OCI-M1 (cell line): ENCODE results near the gene C1orf185.
A peak's percentile ranks its signal among the peaks of the same experiment; 100 is the strongest.
"Not testable (repeated sequence)": the region's sequence is repeated elsewhere in the genome, so short reads cannot be mapped to it uniquely, and the experiment has no call there.

Experiments
- DNase-seq: peaks from one replicate; lab custom pipeline; 2025; lab: John Stamatoyannopoulos, UW

Gene C1orf185

DNA sequence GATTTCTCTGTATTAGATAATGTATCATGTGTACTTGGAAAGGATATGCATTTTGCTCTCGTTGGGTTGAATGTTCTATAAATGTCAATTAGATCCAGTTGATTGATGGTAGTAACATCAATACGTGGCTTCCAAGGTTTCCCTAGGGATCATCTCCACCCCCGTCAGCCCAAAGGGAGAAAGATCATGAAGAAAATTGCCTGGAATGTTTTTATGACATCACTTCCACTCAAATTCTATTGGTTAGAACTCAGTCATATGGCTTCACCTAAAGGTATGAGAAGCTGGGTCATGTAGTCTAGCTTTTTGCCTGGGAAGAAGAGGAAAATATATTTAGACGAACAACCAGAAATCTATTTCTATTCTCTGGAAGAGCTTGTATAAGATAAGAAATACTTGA lies at the start of gene C1orf185:
TSS of gene C1orf185 (plus strand) at position 253 of the 400 bp plus-strand sequence. CDS start at position 259, 6 bp downstream.
- no peak for DNase-seq

GRCh38 chr1:51058858-51059257 lies 43.2 kb upstream of the C1orf185 start:
- DNase-seq, result no peak

GRCh38 chr1:51061231-51061918 lies 40.7 kb upstream of the C1orf185 start:
- no peak for DNase-seq

GRCh38 chr1:51063121-51063520 lies 38.9 kb upstream of the C1orf185 start:
- DNase-seq, result no peak

- no peak for DNase-seq
These were observed 32.0 kb upstream of the C1orf185 start for GRCh38 chr1:51070011-51070410.

GRCh38 chr1:51070640-51071039 lies 31.4 kb upstream of the C1orf185 start:
- DNase-seq, result no peak

DNA sequence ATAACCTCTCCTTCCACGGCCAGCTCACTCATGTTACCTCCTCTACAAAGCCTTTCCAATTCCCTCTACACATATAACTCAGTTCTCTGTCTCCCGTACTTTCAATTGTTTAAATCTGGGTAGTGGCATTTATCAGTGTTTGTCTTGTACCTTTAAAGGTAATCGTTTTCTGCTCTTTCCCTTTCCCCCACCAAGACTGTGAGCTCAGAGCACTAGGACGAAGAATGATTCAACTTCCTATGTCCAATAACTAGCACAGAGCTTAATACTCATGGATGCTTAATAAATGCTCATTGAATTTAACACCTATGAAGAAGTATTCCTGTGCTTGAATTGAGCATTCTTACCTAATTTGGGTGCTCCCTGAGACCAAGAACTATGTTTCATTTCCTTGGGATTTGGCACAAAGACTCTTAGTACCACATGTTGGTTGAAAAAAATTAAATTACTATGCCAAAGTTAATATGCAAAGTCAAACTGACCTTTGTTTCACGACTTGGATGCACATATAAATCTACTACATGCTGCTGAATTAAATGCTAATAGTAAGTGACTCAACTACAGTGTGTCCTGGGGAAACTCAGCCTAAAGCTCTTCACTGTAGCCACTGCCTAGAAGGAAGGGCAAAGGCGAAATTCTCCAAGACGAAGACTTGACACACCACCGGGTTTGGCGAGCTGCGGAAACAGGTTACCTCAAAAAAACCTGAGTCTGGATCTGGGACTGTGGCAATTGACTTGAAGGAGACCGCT lies 30.6 kb upstream of the C1orf185 start:
- DNase-seq, result no peak

DNA sequence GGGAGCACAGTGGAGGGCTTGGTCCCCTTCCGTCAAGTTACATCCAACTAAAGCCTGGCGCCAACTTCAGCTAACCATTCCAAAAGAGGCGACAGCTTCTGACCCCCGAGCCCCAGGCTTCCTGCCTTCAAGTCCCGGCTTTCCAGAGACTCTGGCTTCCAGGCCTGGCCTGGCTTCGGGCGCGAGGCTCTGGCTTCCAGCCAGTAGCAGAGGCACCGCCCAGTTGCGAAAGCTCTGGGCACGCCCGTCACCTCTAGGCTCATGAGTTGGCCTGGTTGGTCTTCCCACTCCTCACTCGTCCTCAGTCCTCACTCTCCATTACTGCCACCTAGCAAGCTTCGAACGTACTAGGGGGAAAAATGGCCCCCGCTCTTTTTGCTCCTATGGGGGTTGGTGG lies 30.0 kb upstream of the C1orf185 start:
- no peak for DNase-seq

- DNase-seq, result no peak
These were observed 29.4 kb upstream of the C1orf185 start for GRCh38 chr1:51072651-51073050.

DNA sequence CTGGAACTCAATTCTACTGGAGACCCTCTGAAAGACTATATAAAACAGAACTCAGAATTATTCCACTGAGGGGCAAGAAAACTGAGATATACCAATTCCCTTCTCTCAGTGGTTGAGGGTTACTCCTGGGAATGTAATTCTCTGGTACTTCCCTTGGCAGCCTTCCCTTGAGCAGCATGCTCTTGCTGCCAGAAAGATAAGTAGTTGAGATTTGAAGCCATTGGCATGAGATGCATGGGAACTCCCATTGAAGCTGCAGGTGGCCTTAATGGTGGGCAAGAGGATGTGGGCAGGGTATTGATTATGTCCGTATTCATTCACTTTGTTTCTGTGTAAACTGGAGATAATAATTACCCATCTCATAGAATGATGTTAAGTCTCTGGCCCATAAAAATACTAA lies 28.6 kb upstream of the C1orf185 start:
- no peak for DNase-seq

- DNase-seq, result no peak
These were observed 15.3 kb upstream of the C1orf185 start for GRCh38 chr1:51086496-51087271.

GRCh38 chr1:51088474-51088873 lies 13.6 kb upstream of the C1orf185 start:
- DNase-seq, result peak; percentile 27

GRCh38 chr1:51093581-51093980 lies 8.4 kb upstream of the C1orf185 start:
- DNase-seq, result no peak

DNA sequence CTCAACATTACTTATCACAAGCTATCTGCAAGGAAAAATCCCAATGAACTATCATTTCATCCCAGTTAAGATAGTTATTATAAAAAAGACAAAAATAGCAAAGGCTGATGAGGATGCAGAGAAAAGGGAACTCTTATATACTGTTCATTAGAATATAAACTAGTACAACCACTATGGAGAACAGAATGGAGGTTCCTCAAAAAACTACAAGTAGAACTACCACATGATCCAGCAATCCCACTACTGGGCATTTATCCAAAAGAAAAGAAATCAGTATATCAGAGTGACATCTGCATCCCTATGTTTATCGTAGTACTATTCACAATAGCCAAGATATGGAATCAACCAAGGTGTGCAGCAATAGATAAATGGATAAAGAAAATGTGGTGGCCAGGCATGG lies 4.9 kb upstream of the C1orf185 start:
- DNase-seq, result no peak

DNA sequence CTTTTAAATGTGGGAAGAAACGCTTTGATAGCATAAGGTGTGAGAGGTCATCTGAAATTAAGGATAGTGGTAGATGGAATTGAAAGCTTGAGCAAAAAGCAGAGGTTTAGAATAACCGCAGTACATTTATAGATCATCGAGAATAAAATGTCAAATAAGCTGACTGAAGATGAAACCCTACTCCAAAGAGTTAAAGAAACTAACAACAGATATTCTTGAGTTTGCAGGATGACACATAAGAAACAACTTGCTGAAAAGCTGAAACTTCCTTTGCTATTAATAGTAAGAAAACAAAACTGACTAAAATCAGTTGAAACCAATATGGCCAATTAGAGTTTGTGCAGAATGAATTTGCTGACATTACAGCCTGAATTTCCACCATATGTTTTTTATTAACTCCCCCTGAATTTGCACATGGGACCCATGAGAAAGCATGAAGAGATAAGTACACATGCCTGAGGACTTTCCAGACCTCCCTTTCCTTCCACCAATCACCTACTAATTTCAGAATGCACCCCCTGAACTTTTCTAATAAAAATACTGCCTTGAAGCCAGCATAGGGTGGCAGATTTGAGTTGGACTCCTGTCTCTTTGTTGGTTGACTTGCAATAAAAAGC lies 1.7 kb upstream of the C1orf185 start:
- DNase-seq, result no peak

DNA sequence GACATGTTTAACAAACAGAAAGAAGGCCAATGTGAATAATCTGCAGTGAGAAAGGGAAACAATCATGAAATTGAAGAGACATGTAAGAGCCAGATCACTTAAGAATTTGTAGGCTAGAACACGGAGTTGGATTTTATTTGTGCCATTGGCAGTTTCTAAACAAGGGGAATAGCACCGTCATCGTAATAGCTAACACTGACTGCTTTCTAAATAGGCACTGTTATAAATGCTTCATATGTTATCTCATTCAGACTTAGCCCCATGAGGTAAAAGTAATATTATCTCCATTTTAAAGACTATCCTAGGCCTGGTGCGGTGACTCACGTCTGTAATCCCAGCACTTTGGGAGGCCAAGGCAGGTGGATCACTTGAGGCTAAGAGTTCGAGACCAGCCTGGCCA lies 12.1 kb downstream of the C1orf185 start:
- no peak for DNase-seq

GRCh38 chr1:51115714-51116404 lies 13.8 kb downstream of the C1orf185 start:
- peak; percentile 17 for DNase-seq

- DNase-seq, result no peak
These were observed 17.3 kb downstream of the C1orf185 start for GRCh38 chr1:51119331-51119730.

DNA sequence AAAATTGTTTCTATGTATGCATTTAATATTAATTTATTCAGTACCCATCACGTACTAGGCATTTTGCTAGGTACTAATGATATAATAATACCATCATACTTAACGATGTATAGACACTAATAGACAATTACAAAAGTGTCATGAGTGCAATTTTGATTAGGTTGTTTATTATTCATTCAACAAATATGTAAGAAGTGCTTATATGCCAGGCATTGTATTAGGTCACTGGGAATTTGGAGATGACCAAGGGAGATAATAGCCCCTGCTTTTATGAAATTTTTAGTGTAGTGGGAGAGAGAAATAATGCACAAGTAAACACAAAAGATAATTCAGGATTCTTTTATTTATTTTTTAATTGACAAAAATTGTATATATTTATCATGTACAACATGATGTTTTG lies 18.6 kb downstream of the C1orf185 start:
- no peak for DNase-seq

GRCh38 chr1:51127152-51127551 lies 25.1 kb downstream of the C1orf185 start:
- not testable (repeated sequence) for DNase-seq

DNA sequence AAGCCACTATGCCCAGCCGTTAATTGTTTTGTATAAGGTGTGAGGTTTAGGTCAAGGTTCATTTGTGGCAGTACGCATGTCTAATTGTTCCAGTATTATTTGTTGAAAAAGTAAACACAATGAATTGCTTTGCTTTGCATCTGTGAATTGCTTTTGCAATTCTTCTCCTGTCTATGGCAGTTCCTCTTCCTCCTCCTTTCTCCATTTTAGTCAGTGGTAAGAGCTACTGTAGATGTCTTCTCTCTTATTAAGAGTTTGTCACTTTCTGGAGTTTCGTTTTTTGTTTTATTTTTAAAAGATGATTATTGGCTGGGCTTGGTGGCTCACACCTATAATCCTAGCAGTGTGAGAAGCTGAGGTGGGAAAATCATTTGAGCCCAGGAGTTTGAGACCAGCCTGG lies 29.2 kb downstream of the C1orf185 start:
- DNase-seq, result no peak

DNA sequence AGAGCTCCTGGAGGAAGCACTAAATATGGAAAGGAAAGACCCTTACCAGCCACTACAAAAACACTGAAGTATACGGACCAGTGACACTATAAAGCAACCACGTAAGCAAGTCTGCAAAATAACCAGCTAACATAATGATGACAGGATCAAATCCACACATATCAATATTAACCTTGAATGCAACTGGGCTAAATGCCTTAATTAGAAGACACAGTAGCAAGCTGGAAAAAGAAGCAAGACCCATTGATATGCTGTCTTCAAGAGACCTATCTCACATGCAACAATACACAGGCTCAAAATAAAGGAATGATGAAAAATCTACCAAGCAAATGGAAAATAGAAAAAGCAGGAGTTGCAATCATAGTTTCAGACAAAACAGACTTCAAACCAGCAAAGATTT lies 31.0 kb downstream of the C1orf185 start:
- DNase-seq, result no peak
